ENCODE data around the gene MYO1B.

The MYO1B gene

GRCh38 chr2:191258996-191259395, 13.8 kb downstream of the MYO1B start:
- POLR2A ChIA-PET: no interaction called here
- TF ChIP-seq CTCF (IDR thresholded peaks at IDR 0.05; ENCODE audit: control extremely low read depth, extremely low read depth, low read depth, missing control alignments): no peak
- CTCF ChIA-PET: no interaction called here
- no peak for DNase-seq (ENCODE audit: extremely low spot score)

GRCh38 chr2:191262436-191262835, 17.2 kb downstream of the MYO1B start:
- no peak for TF ChIP-seq CTCF (IDR thresholded peaks at IDR 0.05; ENCODE audit: control extremely low read depth, extremely low read depth, low read depth, missing control alignments)
- ChIA-PET CTCF (interaction anchor here (1.0 to 1.3 kb wide), 2 partner anchors 10 to 15 kb away, joined by 3 to 4 read pairs; no protein-coding TSS in a partner anchor), POLR2A (no interaction called here)
- no peak for DNase-seq (ENCODE audit: extremely low spot score)

- DNase-seq (ENCODE audit: extremely low spot score): no peak
- CTCF ChIA-PET: no interaction called here
- TF ChIP-seq CTCF (IDR thresholded peaks at IDR 0.05; ENCODE audit: control extremely low read depth, extremely low read depth, low read depth, missing control alignments): no peak
- POLR2A ChIA-PET: no interaction called here
These were observed 17.8 kb downstream of the MYO1B start for GRCh38 chr2:191263050-191263449.

- CTCF ChIA-PET: interaction anchor here (1.0 to 1.9 kb wide), 4 partner anchors 13 to 28 kb away, joined by 3 to 5 read pairs (median 4); no protein-coding TSS in a partner anchor
- TF ChIP-seq CTCF (IDR thresholded peaks at IDR 0.05; ENCODE audit: control extremely low read depth, extremely low read depth, low read depth, missing control alignments): no peak
- POLR2A ChIA-PET: interaction anchor here (0.7 kb wide), 1 partner anchor 66 kb away, joined by 5 read pairs; no protein-coding TSS in a partner anchor
- no peak for DNase-seq (ENCODE audit: extremely low spot score)
These were observed 19.5 kb downstream of the MYO1B start for GRCh38 chr2:191264647-191265081.

GRCh38 chr2:191265311-191266170, 20.3 kb downstream of the MYO1B start:
- DNase-seq (ENCODE audit: extremely low spot score): no peak
- ChIA-PET POLR2A (interaction anchor here (0.7 kb wide), 1 partner anchor 67 kb away, joined by 5 read pairs; no protein-coding TSS in a partner anchor), CTCF (interaction anchor here (0.7 to 1.9 kb wide), 4 partner anchors 9 to 43 kb away, joined by 3 to 5 read pairs (median 3); no protein-coding TSS in a partner anchor)
- no peak for TF ChIP-seq CTCF (IDR thresholded peaks at IDR 0.05; ENCODE audit: control extremely low read depth, extremely low read depth, low read depth, missing control alignments)

- ChIA-PET POLR2A (no interaction called here), CTCF (interaction anchor here (0.7 to 1.3 kb wide), 3 partner anchors 10 to 42 kb away, joined by 3 read pairs; no protein-coding TSS in a partner anchor)
- TF ChIP-seq CTCF (IDR thresholded peaks at IDR 0.05; ENCODE audit: control extremely low read depth, extremely low read depth, low read depth, missing control alignments): no peak
- no peak for DNase-seq (ENCODE audit: extremely low spot score)
These were observed 21.0 kb downstream of the MYO1B start for GRCh38 chr2:191266201-191266600.
